Subcutaneous abdominal adipose tissue (tissue), 5 donors: ENCODE measurements around the gene CXCR4.

Experiments
- H3K27ac ChIP-seq: one replicate; pipeline ENCODE4 v1.7.0; 2013; ENCODE audit warnings: low read depth, mild to moderate bottlenecking, inconsistent platforms, low read length, moderate library complexity
- H3K27me3 ChIP-seq, 5 donors: one replicate each; pipeline ENCODE4 v1.7.0; 2013; ENCODE audit warnings: low read length in 5 of 5, inconsistent platforms in 1 of 5; ENCODE audit not compliant: control insufficient read depth in 5 of 5, insufficient read depth in 4 of 5
- H3K36me3 ChIP-seq, 5 donors: one replicate each; pipeline ENCODE4 v1.7.0; 2013; ENCODE audit warnings: low read length in 5 of 5; ENCODE audit not compliant: control insufficient read depth in 5 of 5, insufficient read depth in 5 of 5
- H3K4me1 ChIP-seq, 5 donors: one replicate each; pipeline ENCODE4 v1.7.0; 2013; ENCODE audit warnings: low read length in 5 of 5, mild to moderate bottlenecking in 3 of 5, moderate library complexity in 1 of 5; ENCODE audit not compliant: control insufficient read depth in 5 of 5, insufficient read depth in 5 of 5
- H3K4me3 ChIP-seq, 5 donors: one replicate each; pipeline ENCODE4 v1.7.0; 2013; ENCODE audit warnings: low read length in 5 of 5, low read depth in 1 of 5
- H3K9ac ChIP-seq, 5 donors: one replicate each; pipeline ENCODE4 v1.7.0; 2013; ENCODE audit warnings: low read length in 5 of 5, mild to moderate bottlenecking in 4 of 5, moderate library complexity in 3 of 5
- H3K9me3 ChIP-seq, 5 donors: one replicate each; pipeline ENCODE4 v1.7.0; 2013; ENCODE audit warnings: low read length in 5 of 5; ENCODE audit not compliant: control insufficient read depth in 5 of 5
- donor health status: healthy.
- donor health status: healthy.
- donor health status: healthy.
- donor health status: healthy.
- donor health status: healthy.

CXCR4 gene

GRCh38 chr2:136131961-136132824 lies 14.2 kb upstream of the CXCR4 start:
- Histone ChIP-seq H3K27me3 (peaks cover 0 to 2% (median 0%) of the 10 kb centered on the region in 5 donors), H3K4me3 (no peak overlapping the region), H3K36me3 (no peaks in the 10 kb centered on the region), H3K4me1 (peaks cover 0 to 27% (median 13%) of the 10 kb centered on the region in 5 donors), H3K9me3 (no peaks in the 10 kb centered on the region), H3K9ac (no peak overlapping the region), H3K27ac (no peak overlapping the region)

DNA sequence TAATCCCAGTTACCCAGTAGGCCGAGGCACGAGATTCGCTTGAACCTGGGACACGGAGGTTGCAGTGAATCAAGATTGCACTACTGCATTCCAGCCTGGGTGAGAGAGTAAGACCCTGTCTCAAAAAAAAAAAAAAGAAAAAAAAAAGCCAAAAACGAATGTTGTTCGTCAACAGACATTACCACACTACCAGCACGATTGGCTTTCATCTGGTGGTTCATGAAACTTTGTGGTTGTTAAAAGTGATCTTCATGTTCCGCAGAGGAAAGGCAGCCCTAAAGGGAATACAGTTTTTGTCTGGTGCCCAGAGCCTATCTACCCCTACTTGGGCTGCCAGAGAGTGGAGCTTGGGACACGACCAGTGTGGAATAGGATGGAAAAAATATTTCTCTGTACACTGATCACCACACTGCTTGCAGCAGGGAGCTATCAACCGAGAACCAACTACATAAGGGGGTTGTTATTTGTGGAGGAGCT lies 13.6 kb upstream of the CXCR4 start:
- Histone ChIP-seq H3K27ac (no peak overlapping the region), H3K4me3 (no peak overlapping the region), H3K4me1 (peaks cover 0 to 21% (median 7%) of the 10 kb centered on the region in 5 donors), H3K36me3 (no peaks in the 10 kb centered on the region), H3K9me3 (no peaks in the 10 kb centered on the region), H3K27me3 (peaks cover 0 to 3% (median 0%) of the 10 kb centered on the region in 5 donors), H3K9ac (no peak overlapping the region)

DNA sequence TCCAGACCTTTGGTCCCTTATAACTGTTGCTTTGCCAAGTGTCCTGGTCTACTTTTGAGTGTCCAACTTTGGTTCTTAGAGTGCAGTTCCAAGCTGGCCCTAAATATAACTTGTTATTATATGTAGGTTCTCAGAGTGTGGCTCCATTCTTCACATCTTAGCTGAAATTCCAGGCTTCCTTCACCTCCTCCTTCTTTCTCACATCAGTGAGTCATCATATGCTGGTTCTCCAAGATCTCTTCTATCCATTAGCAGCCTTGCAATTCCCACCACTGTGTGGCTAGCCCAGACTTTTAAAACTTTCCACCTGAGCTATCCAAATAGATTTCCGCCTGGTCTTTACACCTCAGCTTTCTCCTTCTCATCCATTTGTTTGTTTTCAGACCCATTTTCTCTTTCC lies 12.6 kb upstream of the CXCR4 start:
- Histone ChIP-seq H3K4me1 (peaks cover 0 to 12% (median 0%) of the 10 kb centered on the region in 5 donors), H3K27ac (no peak overlapping the region), H3K9ac (no peak overlapping the region), H3K9me3 (no peaks in the 10 kb centered on the region), H3K4me3 (no peak overlapping the region), H3K27me3 (peaks cover 0 to 7% (median 2%) of the 10 kb centered on the region in 5 donors), H3K36me3 (no peaks in the 10 kb centered on the region)

DNA sequence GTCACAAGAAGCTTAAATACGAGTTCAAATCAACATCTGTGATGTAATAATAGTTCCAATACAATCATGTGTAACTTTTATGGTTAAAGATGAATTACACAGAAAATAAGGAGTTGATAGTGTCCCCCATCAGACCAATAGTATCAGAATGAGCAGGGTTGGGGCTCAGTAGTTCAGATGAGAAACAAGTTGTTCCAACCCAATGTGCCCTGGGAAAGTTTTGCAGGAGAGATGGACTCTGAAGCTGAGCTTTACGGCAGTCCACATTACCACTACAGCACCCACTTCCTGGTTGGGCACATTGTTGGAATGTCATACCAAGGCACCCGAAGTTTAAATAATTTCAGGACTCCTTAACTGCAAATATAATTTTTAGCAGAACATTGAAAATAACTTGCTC lies 12.1 kb upstream of the CXCR4 start:
- no peak overlapping the region for H3K9ac ChIP-seq
- no peaks in the 10 kb centered on the region for H3K9me3 ChIP-seq
- no peak overlapping the region for H3K27ac ChIP-seq
- H3K4me3 ChIP-seq = no peak overlapping the region
- H3K4me1 ChIP-seq = peaks cover 0 to 8% (median 0%) of the 10 kb centered on the region in 5 donors
- no peaks in the 10 kb centered on the region for H3K36me3 ChIP-seq
- peaks cover 0 to 9% (median 2%) of the 10 kb centered on the region in 5 donors for H3K27me3 ChIP-seq

GRCh38 chr2:136129601-136130000 lies 11.7 kb upstream of the CXCR4 start:
- Histone ChIP-seq H3K9ac (no peak overlapping the region), H3K27ac (no peak overlapping the region), H3K27me3 (peaks cover 0 to 13% (median 2%) of the 10 kb centered on the region in 5 donors), H3K36me3 (no peaks in the 10 kb centered on the region), H3K4me1 (peaks cover 0 to 8% (median 0%) of the 10 kb centered on the region in 5 donors), H3K4me3 (no peak overlapping the region), H3K9me3 (no peaks in the 10 kb centered on the region)

- H3K4me3 ChIP-seq = no peak overlapping the region
- no peak overlapping the region for H3K9ac ChIP-seq
- no peaks in the 10 kb centered on the region for H3K36me3 ChIP-seq
- H3K4me1 ChIP-seq = peaks cover 0 to 8% (median 0%) of the 10 kb centered on the region in 5 donors
- no peak overlapping the region for H3K27ac ChIP-seq
- no peaks in the 10 kb centered on the region for H3K9me3 ChIP-seq
- peaks cover 0 to 16% (median 2%) of the 10 kb centered on the region in 5 donors for H3K27me3 ChIP-seq
These were observed 11.0 kb upstream of the CXCR4 start for GRCh38 chr2:136128905-136129304.

DNA sequence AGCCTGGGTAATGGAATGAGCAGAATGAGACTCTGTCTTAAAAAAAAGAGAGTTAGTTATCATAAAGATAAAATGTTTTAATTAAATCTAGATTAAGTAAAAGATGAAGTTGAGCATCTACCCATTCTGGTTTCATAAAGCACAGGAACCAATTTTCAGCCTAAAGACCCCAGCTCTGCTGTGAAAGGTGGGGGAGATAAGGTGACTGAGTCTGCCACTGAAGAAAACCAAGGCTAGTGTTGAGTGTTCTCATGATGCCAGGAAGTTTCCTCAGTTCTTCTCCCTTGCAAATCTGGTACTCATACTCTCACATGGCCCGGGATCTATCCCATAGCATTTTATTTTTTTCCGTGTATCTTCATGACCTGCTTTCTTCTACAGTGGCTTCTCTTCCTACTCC lies 10.4 kb upstream of the CXCR4 start:
- no peak overlapping the region for H3K27ac ChIP-seq
- H3K36me3 ChIP-seq = no peaks in the 10 kb centered on the region
- no peak overlapping the region for H3K9ac ChIP-seq
- peaks cover 0 to 16% (median 2%) of the 10 kb centered on the region in 5 donors for H3K27me3 ChIP-seq
- no peak overlapping the region for H3K4me3 ChIP-seq
- H3K4me1 ChIP-seq = peaks cover 0 to 8% (median 0%) of the 10 kb centered on the region in 5 donors
- no peaks in the 10 kb centered on the region for H3K9me3 ChIP-seq

- H3K9me3 ChIP-seq = no peaks in the 10 kb centered on the region
- H3K4me1 ChIP-seq = peaks cover 0 to 4% (median 0%) of the 10 kb centered on the region in 5 donors
- no peak overlapping the region for H3K9ac ChIP-seq
- no peak overlapping the region for H3K4me3 ChIP-seq
- no peaks in the 10 kb centered on the region for H3K36me3 ChIP-seq
- H3K27me3 ChIP-seq = peaks cover 0 to 16% (median 2%) of the 10 kb centered on the region in 5 donors
- no peak overlapping the region for H3K27ac ChIP-seq
These were observed 9.4 kb upstream of the CXCR4 start for GRCh38 chr2:136127356-136127755.

- peaks cover 0 to 3% (median 0%) of the 10 kb centered on the region in 5 donors for H3K4me1 ChIP-seq
- no peak overlapping the region for H3K9ac ChIP-seq
- no peak overlapping the region for H3K27ac ChIP-seq
- peaks cover 0 to 22% (median 2%) of the 10 kb centered on the region in 5 donors for H3K27me3 ChIP-seq
- H3K9me3 ChIP-seq = no peaks in the 10 kb centered on the region
- H3K36me3 ChIP-seq = no peaks in the 10 kb centered on the region
- H3K4me3 ChIP-seq = no peak overlapping the region
These were observed 8.5 kb upstream of the CXCR4 start for GRCh38 chr2:136126421-136126926.

DNA sequence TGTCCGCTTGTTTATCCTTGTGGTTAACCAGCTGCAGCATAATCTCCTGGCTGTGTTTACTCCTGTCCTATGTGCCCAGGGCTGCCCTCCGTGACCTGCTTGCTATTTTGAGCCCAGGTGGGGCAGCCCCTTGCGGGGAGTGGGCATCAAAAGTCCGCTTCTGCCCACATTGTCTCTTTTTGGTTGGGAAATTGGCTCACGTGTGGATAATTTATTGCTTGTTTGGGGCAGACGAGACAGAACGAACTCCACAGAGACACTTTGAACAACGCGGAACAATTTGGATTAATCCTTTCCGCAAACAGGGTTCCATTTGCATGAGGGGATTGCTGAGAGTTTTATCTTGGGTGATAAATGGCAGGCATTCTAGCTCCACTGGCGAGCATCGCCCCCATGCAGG lies 8.1 kb upstream of the CXCR4 start:
- H3K4me3 ChIP-seq = no peak overlapping the region
- no peak overlapping the region for H3K27ac ChIP-seq
- H3K9me3 ChIP-seq = no peaks in the 10 kb centered on the region
- H3K27me3 ChIP-seq = peaks cover 0 to 27% (median 2%) of the 10 kb centered on the region in 5 donors
- no peak overlapping the region for H3K9ac ChIP-seq
- H3K4me1 ChIP-seq = peaks cover 0 to 3% (median 0%) of the 10 kb centered on the region in 5 donors
- no peaks in the 10 kb centered on the region for H3K36me3 ChIP-seq
